Pons (tissue), 1 donor: ENCODE results near the gene THAP4.

Experiments used
- DNase-seq: peaks from one replicate; pipeline ENCODE4 v3.0.0-alpha.2; 2016; ENCODE audit warnings: low spot score

THAP4 gene, protein sequence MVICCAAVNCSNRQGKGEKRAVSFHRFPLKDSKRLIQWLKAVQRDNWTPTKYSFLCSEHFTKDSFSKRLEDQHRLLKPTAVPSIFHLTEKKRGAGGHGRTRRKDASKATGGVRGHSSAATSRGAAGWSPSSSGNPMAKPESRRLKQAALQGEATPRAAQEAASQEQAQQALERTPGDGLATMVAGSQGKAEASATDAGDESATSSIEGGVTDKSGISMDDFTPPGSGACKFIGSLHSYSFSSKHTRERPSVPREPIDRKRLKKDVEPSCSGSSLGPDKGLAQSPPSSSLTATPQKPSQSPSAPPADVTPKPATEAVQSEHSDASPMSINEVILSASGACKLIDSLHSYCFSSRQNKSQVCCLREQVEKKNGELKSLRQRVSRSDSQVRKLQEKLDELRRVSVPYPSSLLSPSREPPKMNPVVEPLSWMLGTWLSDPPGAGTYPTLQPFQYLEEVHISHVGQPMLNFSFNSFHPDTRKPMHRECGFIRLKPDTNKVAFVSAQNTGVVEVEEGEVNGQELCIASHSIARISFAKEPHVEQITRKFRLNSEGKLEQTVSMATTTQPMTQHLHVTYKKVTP

DNA sequence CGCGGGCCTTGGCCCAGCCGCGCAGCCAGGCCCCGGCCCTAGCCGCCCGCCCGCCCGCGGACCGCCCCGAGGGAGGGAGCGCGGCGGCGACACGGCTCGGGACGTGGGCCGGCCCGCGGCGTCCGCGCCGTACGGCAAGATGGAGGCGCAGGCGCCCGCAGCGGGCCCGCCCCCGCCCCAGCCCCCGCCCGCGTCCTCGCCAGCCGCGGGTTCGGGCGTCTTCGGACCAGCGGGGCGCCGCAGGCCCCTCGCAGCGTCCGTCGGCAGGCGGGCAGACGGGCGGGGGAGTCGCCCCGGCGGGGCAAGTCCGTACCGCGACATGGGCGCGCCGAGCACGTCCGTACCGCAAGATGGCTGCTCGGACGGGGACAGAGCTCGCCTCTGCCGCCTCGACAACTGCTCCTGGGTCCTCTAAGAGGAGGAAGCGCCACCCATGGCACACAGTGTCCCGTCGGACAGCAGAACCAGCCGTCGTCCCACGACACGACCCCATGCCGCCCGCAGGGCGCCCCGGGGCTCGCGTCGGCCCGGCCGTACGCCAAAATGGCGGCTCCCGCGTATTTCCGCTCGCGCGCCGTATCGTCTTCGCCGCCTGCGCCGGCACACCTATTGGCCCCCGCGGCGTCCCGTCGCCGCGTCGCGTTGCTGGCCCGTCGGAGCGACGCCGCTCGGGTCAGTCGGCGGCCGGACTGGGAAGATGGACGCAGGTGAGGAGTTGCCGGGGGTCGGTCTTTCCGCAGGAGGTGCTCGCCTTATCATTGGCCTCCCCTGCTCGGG lies at the start of gene THAP4, which contains the start of gene ATG4B:
Gene THAP4 (minus strand): TSS at position 141 of the 777 bp plus-strand sequence. CDS start 141 bp downstream, outside the sequence.
Gene ATG4B (plus strand): TSS at position 676 of the 777 bp plus-strand sequence. CDS start 22 bp downstream, at position 698.
- DNase-seq, result peak; percentile 76

DNA sequence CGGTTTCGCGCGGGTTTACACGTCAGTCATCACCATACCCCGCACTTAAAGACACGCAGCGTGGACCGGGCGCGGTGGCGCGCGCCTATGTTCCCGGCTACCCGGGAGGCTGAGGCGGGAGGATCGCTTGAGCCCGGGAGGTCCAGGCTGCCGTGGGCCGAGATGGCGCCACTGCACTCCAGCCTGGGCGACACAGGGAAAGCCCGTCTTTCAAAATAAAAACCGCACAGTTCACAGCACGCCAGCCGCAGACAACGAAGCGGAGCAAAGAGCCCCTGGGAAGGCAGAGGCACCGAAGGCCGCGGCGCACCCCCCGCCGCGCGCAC lies 49.3 kb upstream of the THAP4 start:
- DNase-seq, result no peak

DNA sequence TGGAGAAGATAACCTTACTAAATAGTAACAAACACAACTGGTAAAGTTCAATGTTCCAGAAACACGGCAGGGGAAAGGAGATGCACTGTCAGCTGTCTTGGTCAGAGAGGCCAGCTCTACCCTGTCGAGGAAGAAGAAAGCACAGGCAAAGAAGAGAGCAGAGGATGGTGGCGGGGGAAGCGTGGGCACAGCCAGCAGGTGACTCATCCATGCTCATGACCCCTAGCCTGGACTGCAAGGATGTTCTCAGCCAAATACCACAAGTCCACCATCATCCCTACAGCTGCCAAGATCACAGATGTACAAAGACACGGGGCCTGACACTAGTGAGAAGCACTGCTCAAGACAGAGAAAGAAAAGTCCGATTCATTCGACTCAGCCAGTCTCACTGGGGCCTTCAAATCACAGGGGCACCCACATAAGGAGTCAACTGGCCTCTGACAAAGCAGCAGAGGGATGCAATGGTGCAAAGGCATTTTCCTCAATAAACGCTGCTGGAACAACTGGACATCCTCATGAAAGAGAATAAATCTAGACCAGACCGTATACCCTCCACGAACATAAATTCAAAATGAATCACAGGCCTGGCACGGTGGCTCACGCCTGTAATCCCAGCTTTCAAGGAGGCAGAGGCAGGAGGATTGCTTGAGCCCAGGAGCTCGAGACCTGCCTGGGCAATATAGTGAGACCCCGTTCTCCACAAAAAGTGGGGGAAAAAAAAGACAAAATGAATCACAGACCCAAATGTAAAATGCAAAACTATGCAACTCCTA lies 44.1 kb upstream of the THAP4 start:
- DNase-seq, result no peak

DNA sequence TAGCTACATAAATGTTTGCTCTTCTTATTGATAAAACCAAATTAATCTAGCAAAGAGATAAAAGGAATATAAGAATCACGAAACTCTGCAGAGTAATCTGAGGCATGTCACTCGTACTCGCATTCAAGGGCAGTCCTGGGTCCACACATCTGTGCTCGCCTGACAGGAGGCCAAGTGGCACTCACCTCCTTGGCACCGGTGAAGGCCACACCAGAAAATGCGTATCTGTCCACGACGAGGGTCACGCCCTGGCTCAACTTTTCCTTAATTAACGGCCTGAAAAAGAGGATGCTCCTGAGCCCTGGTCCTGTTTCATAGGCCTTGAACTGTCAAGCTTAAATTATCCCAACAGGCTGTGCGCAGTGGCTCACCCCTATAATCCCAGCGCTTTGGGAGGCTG lies 43.1 kb upstream of the THAP4 start:
- DNase-seq, result no peak

DNA sequence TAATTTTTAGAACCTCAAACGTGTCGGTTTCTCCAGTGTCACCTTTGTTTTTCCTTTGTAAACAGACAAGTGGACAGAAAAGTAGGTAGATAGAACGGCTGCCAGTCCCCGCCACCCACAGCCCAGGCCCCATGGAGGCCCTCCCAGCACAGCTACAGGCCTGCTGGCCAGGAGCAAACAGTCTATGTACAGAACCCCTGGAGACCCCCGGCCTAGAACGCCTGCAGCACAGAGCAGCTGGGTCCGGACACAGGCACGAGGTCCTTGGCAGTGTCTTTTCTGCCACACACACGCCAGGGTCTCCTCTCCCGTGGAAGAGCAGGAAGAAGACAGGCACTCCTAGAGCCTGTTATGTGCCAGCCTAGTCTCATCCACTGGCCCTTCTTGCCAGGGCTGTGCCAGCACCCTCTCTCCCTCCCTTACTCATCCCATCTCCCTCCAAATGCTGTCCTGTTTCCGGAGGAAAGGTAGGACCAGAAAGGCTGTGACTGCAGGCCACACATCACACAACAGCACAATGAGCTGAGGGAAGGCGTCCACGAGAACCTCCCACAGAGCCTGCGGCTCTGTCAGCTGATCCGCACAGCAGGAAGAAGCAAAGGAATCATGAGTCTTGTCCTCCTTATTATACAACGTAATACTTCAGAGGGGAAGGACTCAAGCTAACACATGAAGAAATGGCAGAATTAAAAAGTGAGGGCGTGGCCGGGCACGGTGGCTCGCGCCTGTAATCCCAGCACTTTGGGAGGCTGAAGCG lies 42.0 kb upstream of the THAP4 start:
- DNase-seq, result no peak

DNA sequence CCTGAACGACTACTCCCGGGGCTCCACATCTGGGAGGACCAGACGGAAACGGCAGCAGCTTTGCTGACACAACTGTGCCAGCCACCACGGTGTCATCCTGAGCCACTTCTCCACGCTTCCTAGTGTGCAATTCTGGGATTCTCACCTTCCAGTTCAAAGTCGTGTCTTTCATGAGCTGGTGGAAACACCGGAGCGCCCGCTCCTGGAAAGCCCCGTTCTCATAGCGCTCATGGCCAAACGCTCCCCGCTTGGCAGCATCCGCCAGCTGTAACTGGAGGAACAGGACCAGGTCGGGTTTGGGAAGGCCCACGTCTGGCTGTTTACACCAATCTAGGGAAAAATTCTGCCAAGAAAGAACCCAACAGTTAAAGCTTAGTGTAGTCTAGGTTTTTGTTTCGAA lies 41.3 kb upstream of the THAP4 start:
- DNase-seq, result no peak

DNA sequence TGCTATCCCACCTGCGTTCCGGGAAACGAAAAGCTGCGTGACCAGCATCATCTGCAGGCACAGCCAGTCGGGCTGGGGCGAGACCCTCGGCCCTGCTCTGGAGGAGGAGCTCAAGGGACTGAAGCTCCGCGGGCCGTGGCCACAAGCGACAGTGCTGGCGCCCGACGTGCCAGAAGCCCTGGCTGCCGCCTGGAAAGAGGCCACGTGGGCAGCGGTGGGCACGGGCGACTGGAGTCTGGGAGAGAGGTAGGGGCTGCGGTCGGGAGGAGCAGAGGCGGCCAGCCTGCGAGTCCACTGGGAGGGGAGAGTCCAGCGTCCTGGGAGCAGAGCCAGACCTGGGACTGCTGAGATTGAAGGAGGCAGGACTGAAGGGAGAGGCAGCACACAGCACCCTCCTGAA lies 40.4 kb upstream of the THAP4 start:
- no peak for DNase-seq

DNA sequence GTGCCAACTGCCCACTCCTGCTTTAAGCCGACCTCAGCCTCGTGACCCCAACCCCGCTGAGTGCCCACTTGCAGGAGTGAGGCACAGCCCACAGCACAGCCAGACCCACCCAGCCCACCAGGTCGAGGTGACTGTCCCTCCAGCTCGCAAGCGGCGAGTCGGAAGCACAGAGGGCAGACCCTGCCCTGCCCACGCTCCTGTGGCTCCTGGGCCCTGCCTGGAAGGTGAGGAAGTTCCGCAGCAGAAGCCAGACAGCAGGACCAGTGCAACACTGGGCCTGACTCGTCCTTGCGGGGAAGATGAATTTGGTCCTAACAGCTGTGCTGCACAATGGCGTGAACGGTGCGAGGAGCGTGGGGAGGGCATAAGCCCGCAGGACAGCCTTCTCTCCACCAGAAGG lies 39.7 kb upstream of the THAP4 start:
- no peak for DNase-seq

DNA sequence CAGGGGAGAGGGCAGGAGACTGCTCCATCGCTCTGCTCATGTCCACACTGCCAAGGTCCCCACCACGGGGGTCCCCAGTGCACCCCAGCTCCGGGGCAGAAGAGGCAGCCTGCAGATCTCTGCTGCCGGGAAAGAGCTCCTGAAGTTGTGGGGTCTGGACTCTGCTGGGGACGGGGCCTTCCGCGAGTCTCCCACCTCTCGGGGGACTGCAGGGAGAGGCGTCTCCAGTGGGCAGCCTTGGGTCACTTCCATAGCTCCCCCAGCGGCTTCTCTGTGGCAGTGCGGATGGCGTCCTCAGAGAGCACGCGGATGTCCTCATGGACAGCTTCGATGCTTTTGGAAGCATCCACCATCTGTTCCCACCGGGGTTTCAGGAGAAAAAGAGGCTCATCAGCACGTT lies 38.9 kb upstream of the THAP4 start:
- no peak for DNase-seq

DNA sequence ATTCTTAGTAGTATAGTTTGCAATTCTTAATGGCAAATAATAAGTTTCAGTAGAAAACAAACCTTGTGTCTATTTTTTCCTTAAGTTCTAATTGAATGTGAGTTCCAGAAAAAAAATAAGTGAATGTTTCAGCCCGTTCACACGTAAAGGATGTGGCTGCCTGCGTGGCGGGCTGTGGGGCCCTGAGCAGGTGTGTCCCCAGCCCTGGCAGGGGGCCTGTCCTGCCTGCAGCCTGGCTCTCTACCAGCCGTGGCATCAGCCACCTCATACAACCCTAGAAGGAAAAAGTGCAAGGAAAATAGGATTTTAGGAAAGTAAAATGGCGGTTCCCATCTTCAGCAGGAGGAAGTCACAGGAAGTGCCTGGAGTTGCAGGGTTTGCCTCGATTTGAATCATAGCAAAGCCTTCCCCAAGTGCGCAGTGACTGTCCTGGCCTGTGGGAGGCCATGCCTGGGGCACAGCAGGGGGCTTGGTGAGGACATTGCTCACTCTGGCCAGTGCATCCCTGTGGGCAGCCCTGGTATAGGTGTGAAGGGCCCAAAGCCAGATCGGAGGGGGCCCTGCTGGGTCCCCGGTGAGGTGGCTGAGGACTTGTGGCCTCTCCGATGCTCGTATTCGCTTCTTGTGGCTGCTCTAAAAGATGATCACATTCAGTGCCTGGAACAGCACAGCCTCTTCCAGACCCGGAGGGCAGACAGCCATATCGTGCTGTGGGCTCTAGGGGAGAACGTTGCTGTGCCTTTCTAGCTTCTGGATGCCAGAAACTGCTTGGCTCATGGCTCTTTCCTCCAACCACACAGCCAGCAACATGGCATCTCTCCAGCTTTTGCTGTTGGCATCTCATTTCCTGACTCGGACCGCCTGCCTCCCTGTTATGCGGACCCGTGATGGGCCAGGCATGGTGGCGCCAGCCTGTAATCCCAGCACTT lies 37.1 kb upstream of the THAP4 start:
- peak; percentile 35 for DNase-seq

DNA sequence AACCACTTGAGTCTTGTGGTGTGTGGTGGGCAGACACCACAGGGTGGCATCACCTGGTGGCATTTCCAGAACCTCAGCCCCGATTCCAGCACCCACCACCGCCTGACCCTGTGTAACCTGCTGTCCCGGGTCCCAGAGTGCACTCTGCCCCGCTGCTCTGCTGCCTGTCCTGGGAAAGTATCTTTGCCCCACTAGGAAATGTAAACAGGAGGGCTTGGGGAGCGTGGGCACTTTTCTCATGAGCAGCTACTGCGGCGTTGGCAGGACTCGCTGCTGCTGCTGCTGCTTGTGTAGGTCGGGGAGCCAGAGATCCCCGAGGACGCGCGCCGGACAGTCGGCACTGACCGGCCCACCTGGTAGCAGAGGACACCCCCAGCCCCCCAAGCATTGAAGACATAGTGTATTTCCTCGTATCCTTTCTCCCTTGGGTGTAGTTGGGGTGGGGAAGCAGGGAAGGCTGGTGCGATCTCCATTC lies 36.3 kb upstream of the THAP4 start:
- no peak for DNase-seq

DNA sequence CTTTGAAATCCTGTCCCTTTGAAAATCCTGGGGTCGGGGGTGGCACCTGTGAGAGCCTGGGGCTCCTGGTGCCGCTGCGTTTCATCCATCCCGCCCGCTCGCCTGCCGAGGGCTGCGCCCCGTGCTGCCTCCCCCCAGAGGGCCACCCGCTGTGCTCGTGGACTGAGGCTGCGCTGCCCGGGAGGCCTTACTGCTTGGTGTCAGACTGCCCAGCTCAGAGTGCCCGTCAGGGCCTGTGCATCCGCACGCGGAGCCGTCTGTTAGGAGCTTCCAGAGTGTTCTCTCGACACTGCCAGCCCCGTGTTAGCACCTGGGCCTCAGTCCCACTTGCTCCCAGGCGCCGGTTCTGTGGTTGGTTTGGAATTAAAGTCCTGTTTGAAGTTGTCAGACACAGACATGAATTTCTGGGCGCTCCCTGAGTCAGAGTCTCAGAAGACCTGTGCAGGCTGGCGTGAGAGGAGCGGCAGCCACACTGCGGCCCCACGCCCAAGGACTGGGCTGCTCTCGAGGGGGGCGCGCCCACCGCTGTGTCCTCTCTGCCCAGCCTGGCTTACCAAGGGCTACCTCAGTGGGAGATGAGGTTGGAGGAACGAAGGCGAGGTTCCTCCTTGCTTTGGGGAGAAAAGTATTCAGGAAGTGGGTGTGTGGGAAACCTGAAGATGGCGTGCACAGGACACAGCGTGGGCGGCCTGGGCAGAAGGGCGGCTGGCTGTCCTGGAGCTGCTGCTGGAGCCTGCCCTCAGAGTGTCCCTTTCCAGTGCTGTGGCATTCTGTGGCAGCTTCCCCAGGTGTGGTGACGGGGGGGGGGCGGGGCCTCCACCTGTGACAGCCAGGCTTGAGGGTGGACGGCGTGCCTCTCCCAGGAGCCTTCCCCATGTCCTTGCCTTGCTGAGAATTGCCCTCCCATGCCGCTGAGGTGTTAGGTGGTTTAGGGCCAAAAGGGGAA lies 35.6 kb upstream of the THAP4 start:
- DNase-seq, result no peak

DNA sequence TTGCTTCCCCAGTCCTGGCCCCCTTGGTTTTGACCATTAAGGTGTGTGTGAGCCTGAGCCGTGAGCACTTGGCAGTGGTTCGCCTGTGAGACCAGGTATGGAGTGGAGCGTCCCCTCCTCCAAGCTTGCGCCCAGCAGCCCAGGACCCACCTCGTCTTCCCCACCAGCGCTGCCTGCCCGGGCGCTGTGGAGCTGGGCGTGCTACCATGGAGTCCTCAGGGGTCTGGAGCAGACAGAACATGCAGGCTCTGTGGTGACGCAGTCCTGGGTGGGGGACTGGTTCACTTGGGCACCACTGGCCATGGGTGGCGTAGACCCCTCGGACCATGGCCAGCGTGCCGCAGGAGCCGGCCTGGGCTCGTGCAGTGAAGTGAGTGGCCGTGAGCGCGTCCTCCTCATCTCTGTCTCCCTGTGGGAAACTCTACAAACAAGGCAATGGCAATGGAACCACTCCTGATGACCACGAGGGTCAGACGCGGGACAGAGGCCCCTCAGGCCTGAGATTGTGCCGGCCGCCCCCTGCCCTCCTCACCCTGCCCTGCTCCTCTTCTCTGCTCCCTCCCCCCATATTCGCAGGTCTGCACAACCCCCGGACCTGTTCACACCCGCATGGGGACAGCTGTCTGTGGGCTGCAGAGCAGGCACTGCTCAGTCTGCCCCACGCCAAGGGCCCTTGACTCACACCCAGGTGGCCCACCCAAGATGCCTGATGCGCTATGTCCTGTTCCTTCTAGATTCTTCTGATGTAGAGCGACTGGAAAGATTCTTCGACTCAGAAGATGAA lies 34.7 kb upstream of the THAP4 start:
- DNase-seq, result no peak

DNA sequence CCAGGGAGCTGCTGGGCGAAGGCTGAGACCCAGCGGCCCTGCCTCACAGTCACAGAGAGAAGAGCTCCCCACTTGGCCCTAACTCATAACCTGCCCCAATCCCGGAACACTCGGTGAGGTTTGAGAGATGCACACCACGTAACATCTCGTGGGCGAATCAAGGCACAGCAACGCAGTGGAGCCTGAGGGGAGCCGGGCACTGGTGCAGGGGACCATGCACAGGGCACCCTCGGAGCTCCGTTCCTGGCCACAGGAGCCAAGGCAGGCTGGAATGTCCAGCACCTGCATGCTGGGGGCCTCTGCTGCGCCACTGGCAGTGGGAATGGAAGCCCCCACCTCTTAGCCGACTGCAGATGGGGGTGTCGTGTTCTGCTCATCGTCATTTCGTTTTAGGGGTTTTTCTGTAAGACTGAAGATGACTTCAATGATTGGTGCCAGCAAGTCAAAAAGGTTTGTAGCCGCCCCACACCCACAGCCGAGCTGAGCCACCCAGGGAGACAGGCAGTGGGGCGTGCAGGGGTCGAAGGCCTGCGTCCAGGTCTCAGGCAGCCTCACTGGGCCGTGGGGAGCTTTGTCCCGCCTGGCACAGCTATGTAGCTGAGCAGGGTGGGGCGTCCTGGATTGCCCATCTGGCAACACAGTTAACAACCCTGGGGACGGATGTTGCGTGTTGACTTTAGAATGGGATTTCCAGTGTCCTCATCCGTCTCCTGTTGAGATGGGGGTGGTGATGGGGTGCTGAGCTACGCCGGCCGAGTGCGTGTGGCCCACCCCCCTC lies 33.6 kb upstream of the THAP4 start:
- DNase-seq, result no peak

DNA sequence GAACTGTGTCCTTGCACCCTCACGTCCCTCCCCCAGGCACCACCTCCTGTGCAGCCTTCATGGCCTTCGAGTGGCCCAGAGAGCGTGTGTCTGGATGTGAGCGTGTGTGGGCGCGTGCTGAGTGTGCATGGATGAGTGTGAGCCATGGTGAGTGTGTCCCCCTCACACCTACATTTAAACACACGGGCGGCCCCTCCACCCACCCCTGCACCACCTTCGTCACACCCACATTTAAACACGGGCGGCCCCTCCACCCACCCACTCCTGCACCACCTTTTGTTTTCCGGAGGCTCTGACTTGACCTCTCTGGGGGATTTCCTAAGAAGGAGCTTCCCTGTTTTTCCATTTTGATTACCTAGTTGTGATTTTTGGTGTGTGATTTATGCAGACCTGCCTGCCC lies 31.9 kb upstream of the THAP4 start:
- DNase-seq, result no peak

DNA sequence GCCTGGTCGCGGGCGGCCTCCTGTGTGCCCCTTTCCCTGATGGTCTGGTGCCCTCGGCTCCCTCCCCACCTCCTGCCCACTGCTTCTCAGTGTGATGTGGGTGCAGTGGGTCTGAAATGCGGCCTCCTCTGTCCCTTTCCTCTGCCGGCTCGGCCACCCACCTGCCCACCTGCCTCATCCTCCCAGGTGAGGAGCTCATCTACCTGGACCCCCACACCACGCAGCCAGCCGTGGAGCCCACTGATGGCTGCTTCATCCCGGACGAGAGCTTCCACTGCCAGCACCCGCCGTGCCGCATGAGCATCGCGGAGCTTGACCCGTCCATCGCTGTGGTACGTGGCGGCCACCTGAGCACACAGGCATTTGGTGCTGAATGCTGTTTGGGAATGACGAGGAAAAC lies 31.4 kb upstream of the THAP4 start:
- no peak for DNase-seq

DNA sequence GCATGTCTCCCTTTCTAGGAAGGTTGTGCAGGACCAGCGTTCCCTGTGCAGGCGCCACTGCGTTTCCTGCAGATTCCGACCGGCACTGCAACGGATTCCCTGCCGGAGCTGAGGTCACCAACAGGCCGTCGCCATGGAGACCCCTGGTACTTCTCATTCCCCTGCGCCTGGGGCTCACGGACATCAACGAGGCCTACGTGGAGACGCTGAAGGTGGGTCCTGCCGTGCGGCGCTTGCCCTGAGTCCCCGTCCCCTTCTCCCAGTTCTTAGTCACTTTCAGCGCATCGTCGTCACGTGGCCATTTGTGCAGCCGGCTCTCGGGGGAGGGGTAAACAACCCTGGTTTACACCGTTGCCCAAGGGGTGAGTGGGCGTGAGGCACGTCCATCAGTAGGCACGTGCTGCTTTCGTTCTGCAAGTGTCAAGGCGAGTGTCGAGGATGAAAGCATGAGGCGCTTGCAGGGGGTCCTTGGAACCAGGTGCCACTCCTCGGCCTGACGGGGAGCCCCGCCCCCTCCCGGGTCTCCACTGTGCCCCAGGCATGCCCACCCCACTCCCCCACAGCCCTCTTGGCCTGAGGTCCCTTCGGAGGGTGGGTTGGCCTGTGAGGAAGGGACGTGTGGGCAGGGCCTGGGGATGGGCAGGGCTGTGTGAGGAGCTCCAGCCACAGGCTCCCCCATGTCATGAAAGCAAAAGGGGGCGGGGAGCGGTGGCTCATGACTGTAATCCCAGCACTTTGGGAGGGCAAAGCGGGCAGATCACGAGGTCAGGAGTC lies 29.9 kb upstream of the THAP4 start:
- no peak for DNase-seq
